Adrenal gland (tissue), 12 donors: ENCODE results near the gene HMOX2. TPM values are rescaled to one million over a fixed set of nuclear protein-coding genes. Genes with fewer than 3 reads are reported as not detected.

Experiments
- DNase-seq, 7 donors: peaks; one replicate each; pipeline ENCODE4 v3.0.0-alpha.2; 2019 to 2020
- H3K27ac ChIP-seq, 5 donors: fragments of 200-600 bp; sonication (generic) in 4 of 5; 1 replicate in 3 of 5; 2 replicates in 2 of 5; pipeline versions ENCODE4 v1.5.1 to v1.8.0; 2016 to 2020; ENCODE audit warnings: mild to moderate bottlenecking in 1 of 5
- H3K27me3 ChIP-seq: fragments of 200-600 bp; 2 replicates; pipeline ENCODE4 v1.8.0; 2021
- H3K36me3 ChIP-seq, 2 donors: fragments of 200-600 bp; replicated peaks in 1 of 2; 1 replicate in 1 of 2; 2 replicates in 1 of 2; pipeline versions ENCODE4 v1.5.1 to v1.8.0; 2018 to 2022
- H3K4me1 ChIP-seq, 2 donors: fragments of 200-600 bp; replicated peaks in 1 of 2; 1 replicate in 1 of 2; 2 replicates in 1 of 2; pipeline versions ENCODE4 v1.5.1 to v1.8.0; 2018 to 2021
- H3K4me3 ChIP-seq, 4 donors: fragments of 200-600 bp; sonication (generic) in 3 of 4; one replicate each; pipeline ENCODE4 v1.5.1; 2016 to 2018
- H3K9me3 ChIP-seq, 3 donors: fragments of 200-600 bp; sonication (generic) in 1 of 3; replicated peaks in 1 of 3; 1 replicate in 2 of 3; 2 replicates in 1 of 3; pipeline versions ENCODE4 v1.5.1 to v1.8.0; 2016 to 2021
- CTCF ChIP-seq, 6 experiments: fragments of 450-650 bp in 4 of 6; fragments of 200-600 bp in 2 of 6; sonication (generic) in 1 of 6; IDR thresholded peaks; 1 replicate in 5 of 6; 2 replicates in 1 of 6; pipeline versions ENCODE4 v1.5.1 to v1.8.0; 2016 to 2021; ENCODE audit warnings: antibody characterized with exemption in 6 of 6, mild to moderate bottlenecking in 2 of 6, moderate library complexity in 1 of 6
- POLR2A ChIP-seq, 2 donors: fragments of 450-650 bp; IDR thresholded peaks; one replicate each; pipeline ENCODE4 v1.6.1; 2017; ENCODE audit warnings: antibody characterized with exemption in 2 of 2, mild to moderate bottlenecking in 2 of 2, moderate library complexity in 1 of 2
- WGBS, 4 donors: extraction: QIAGEN DNeasy Blood & Tissue Kit in 2 of 4; methylation state at CpG; one replicate each; pipeline versions ENCODE4 v1.1.5 to v1.1.7; 2013 to 2017; 5-methylcytosine and 5-hydroxymethylcytosine counted together
- intact Hi-C, 2 donors: fragments of 100-400 bp; cut with DNase I; formaldehyde crosslinking; loops; one replicate each; pipeline versions ENCODE4 v1.14.1 to v1.15.0; 2022 to 2023
- polyA plus RNA-seq, 3 donors: library from polyadenylated mRNA; stranded (reverse); fragments of 200-250 nt in 2 of 3; fragments of 350-450 nt in 1 of 3; fragmentation: Illumina TruSeq in 1 of 3; extraction: RNeasy Lipid Tissue Mini Kit (QIAGEN cat#74804) in 1 of 3; gene quantifications; one replicate each; pipeline ENCODE4 v1.2.3, GENCODE V29; 2013 to 2014
- total RNA-seq, 9 donors: library from RNA; depleted of rRNA in 4 of 9; stranded (reverse); fragments of >200 nt in 4 of 9; fragments of 120-200 nt in 1 of 9; fragmentation: NEBNext Ultra II Directional in 1 of 9; extraction: Animal tissue kit (Norgen Biotek cat#: 25700) in 1 of 9; gene quantifications; one replicate each; pipeline versions ENCODE4 v1.1.0 to v1.2.4, GENCODE V29; 2013 to 2023
- donor health status: healthy with polysubstance abuse.
- donor health status: Bipolar disorder and iron deficiency.
- donor health status: DM: yes; HTN: yes; CAD: no.
- donor health status: DM: no; HTN: no; CAD: no.
- donor health status: DM: no; HTN: no; CAD: no.
- donor health status: DM: yes; HTN: yes; CAD: no.

The HMOX2 gene
- total and polyA plus RNA-seq, 12 donors = 36.1 to 114 (median 65.6) TPM

- Histone ChIP-seq H3K9me3 (no peaks in the 10 kb centered on the region), H3K4me1 (peaks cover 20 to 44% of the 10 kb centered on the region in 2 donors), H3K36me3 (peaks cover 0 to 46% of the 10 kb centered on the region in 2 donors), H3K27ac (peak overlapping the region in 3 of 5 donors; percentile 49 to 78 (median 53)), H3K4me3 (no peak overlapping the region), H3K27me3 (no peaks in the 10 kb centered on the region)
- WGBS, 4 donors = 85 to 100% (median 97%) methylated on average over 3 to 7 of the region's 7 CpGs
- TF ChIP-seq POLR2A (IDR thresholded peaks at IDR 0.05) (no peak), CTCF (IDR thresholded peaks at IDR 0.05) (no peak)
- intact Hi-C loops = no loop called here
- DNase-seq = no peak
Measured at GRCh38 chr16:4513881-4514280, 37.7 kb downstream of the HMOX2 start.

- Histone ChIP-seq H3K4me1 (peaks cover 20 to 44% of the 10 kb centered on the region in 2 donors), H3K4me3 (no peak overlapping the region), H3K27ac (peak overlapping the region; percentile 24 to 78 (median 49)), H3K9me3 (no peaks in the 10 kb centered on the region), H3K27me3 (no peaks in the 10 kb centered on the region), H3K36me3 (peaks cover 0 to 39% of the 10 kb centered on the region in 2 donors)
- intact Hi-C loops = no loop called here
- no peak for DNase-seq
- TF ChIP-seq POLR2A (IDR thresholded peaks at IDR 0.05) = no peak
- TF ChIP-seq CTCF (IDR thresholded peaks at IDR 0.05) = no peak
- 45 to 61% (median 59%) methylated on average over 6 to 7 of the region's 7 CpGs for WGBS, 4 donors
Measured at GRCh38 chr16:4514606-4515005, 38.4 kb downstream of the HMOX2 start.

DNA sequence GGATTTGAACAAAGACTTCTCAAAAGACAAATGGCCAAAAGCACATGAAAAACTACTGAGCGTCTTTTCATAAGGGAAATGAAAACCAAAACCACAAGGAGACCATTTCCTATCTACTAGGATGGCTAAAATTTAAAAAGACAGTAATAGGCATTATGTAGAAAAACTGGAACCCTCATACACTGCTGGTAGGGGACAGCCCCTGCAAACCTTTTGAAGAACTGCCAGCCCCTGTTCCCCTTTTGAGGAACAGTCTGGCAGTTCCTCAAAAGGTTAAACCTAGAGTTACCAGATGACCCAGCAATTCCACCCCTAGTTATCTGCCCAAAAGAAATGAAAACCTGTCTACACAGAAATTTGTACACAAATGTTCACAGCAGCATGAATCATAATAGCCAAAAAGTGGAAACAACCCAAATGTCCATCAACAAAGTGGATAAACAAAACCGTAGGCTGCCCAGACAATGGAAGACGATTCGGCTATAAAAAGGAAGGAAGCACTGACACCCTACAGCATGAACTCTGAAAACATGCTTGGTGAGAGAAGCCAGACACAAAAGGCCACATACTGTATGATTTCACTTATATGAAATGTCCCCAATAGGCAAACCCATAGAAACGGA, 39.5 kb downstream of the HMOX2 start:
- no peak for DNase-seq
- no peaks in the 10 kb centered on the region for H3K27me3 ChIP-seq
- no peaks in the 10 kb centered on the region for H3K9me3 ChIP-seq
- WGBS, 4 donors = 27 to 40% (median 33%) methylated on average over 5 of the region's 5 CpGs
- H3K27ac ChIP-seq = peak overlapping the region; percentile 24 to 67 (median 30)
- peaks cover 0 to 28% of the 10 kb centered on the region in 2 donors for H3K36me3 ChIP-seq
- intact Hi-C loops = no loop called here
- no peak overlapping the region for H3K4me3 ChIP-seq
- peaks cover 20 to 44% of the 10 kb centered on the region in 2 donors for H3K4me1 ChIP-seq
- TF ChIP-seq POLR2A (IDR thresholded peaks at IDR 0.05) = no peak
- TF ChIP-seq CTCF (IDR thresholded peaks at IDR 0.05) = no peak

DNA sequence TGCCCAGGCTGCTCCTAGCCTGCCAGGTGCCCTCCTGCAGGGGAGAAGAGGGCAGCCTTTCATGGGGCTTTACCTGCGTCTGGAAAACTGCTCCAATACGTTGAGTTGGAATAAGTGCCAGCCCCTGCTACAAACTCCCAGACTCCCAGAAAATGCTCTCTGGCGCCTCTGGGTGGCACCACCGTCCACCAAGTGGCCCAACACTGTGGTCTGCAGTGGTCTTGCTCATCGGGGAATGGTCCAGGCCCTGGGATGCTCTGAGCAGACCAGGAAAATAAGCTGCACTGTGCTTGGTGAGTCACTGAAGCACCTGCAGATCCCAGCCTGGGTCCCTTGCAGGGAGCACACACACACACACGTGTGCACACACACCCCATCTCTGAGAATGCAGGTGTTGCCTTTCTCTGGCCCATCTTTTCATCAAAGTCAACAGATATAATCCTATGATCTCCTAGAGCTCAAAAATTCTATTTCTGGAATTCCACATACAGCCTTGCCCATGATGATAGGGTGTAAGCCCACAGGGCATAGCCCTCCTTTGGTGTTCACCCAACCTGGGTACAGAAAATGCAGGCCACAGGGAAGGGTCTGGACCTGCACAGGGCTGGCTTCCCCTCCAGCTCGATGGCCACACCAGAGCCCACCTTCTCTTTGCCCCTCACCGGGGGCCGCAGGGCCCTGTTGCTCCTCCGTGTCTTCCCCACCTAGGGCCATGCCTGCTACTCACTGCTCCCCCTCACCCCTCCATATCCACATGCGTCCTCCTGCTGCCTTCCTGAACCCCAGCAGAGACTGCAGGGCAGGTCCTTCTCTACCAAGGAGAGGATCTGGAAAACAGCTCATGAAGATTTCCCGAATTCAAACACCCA, 41.8 kb downstream of the HMOX2 start:
- TF ChIP-seq POLR2A (IDR thresholded peaks at IDR 0.05) (no peak), CTCF (IDR thresholded peaks at IDR 0.05) (peak; percentile 14 to 53 (median 48))
- no peaks in the 10 kb centered on the region for H3K9me3 ChIP-seq
- peaks cover 20 to 44% of the 10 kb centered on the region in 2 donors for H3K4me1 ChIP-seq
- H3K27me3 ChIP-seq = no peaks in the 10 kb centered on the region
- DNase-seq = no peak
- peaks cover 0 to 5% of the 10 kb centered on the region in 2 donors for H3K36me3 ChIP-seq
- H3K27ac ChIP-seq = no peak overlapping the region
- WGBS, 4 donors = 72 to 81% (median 74%) methylated on average over 9 to 12 of the region's 12 CpGs
- H3K4me3 ChIP-seq = no peak overlapping the region
- intact Hi-C loops = no loop called here
